Natural killer cell treated with Interleukin-12 subunit alpha and Interleukin-12 subunit beta and Interleukin-15 and Interleukin-18, amount 100 ng/mL, for 72 hours (primary cell): ENCODE data around the gene INPP5D. TPM values are rescaled to one million over a fixed set of nuclear protein-coding genes. Genes with fewer than 3 reads are reported as not detected.
"Not testable (repeated sequence)": the region's sequence is repeated elsewhere in the genome, so short reads cannot be mapped to it uniquely, and the experiment has no call there.

ENCODE experiments used
- ATAC-seq, 2 donors: fragments of 150-1000 bp; cut with Tn5 transposase in 1 of 2; sonication (Bioruptor Pico), chemical (Tn5 transposase) in 1 of 2; 2 replicates each; pipeline ENCODE4 v1.10.0; 2021
- DNase-seq: peaks from one replicate; pipeline ENCODE4 v3.0.0; 2022; ENCODE audit warnings: low spot score
- H3K27ac Mint-ChIP-seq, 2 donors: 1 replicate in 1 of 2; 2 replicates in 1 of 2; pipeline ENCODE4 v1.8.0; 2022; ENCODE audit warnings: mixed read lengths in 2 of 2, mild to moderate bottlenecking in 1 of 2, moderate library complexity in 1 of 2
- H3K27me3 Mint-ChIP-seq, 2 donors: 1 replicate in 1 of 2; 2 replicates in 1 of 2; pipeline ENCODE4 v1.8.0; 2022; ENCODE audit warnings: mixed read lengths in 2 of 2
- H3K36me3 Mint-ChIP-seq: one replicate; pipeline ENCODE4 v1.8.0; 2022; ENCODE audit warnings: mixed read lengths
- H3K4me1 Mint-ChIP-seq, 2 donors: 1 replicate in 1 of 2; 2 replicates in 1 of 2; pipeline ENCODE4 v1.8.0; 2022; ENCODE audit warnings: low read depth in 2 of 2, mixed read lengths in 2 of 2, mild to moderate bottlenecking in 1 of 2
- H3K4me3 Mint-ChIP-seq: one replicate; pipeline ENCODE4 v1.8.0; 2022; ENCODE audit warnings: mixed read lengths
- H3K9me3 Mint-ChIP-seq: 2 replicates; pipeline ENCODE4 v1.8.0; 2022; ENCODE audit warnings: mixed read lengths
- total RNA-seq, 2 donors: library from RNA; stranded (reverse); gene quantifications; one replicate each; pipeline ENCODE4 v1.2.3, GENCODE V29; 2022

INPP5D gene
- total RNA-seq, 2 donors from 2014 or later = 136 to 155 TPM

GRCh38 chr2:233091595-233092375 lies 31.6 kb downstream of the INPP5D start:
- DNase-seq (no peak), ATAC-seq (peak in 1 of 2 donors; percentile 33)
- Mint-ChIP-seq H3K4me1 (peaks cover 59 to 67% of the 10 kb centered on the region in 2 donors), H3K9me3 (no peaks in the 10 kb centered on the region), H3K27me3 (no peaks in the 10 kb centered on the region), H3K27ac (peak overlapping the region in 1 of 2 donors; percentile 94), H3K36me3 (peaks cover 11% of the 10 kb centered on the region), H3K4me3 (peak overlapping the region; percentile 64)

DNA sequence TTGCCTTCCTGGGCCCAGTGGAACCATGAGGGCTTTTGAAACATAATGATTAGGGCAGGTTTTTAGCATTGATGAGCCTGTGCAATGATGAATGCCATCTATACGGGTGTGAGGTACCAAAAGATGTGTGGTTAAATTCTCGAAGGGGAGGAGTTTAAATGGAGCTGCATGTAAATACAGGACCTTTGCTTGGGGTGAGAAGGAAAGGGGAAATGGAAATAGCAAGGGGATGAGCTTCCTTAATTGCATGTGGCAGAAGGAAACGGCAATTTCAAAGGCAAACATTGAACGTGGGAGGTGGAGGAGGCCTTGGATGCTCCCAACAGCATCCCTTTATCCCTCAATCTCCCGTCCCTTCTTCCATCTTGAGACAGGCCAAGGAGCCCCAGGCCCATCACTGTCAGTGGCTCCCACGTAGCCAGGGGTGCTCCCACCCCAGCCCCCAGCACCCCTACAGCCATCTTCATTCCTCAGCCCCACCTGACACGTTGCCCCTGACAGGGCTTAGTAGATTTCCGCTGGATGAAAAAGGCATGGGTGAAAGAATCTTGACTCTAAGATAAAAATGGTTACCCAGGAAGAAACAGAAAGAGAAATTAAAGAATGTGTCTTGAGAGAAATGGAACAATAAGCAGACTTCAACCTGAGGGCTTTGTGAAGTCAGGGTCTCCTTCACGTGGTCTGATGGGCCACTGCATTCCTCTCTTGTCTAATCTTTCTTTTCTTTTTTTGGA lies 32.5 kb downstream of the INPP5D start:
- ATAC-seq (no peak), DNase-seq (no peak)
- Mint-ChIP-seq H3K36me3 (peaks cover 9% of the 10 kb centered on the region), H3K27me3 (no peaks in the 10 kb centered on the region), H3K9me3 (no peaks in the 10 kb centered on the region), H3K4me3 (peak overlapping the region; percentile 64), H3K27ac (peak overlapping the region in 1 of 2 donors; percentile 94), H3K4me1 (peaks cover 62 to 71% of the 10 kb centered on the region in 2 donors)

- DNase-seq = no peak
- ATAC-seq = no peak
- peaks cover 62 to 69% of the 10 kb centered on the region in 2 donors for H3K4me1 Mint-ChIP-seq
- no peaks in the 10 kb centered on the region for H3K27me3 Mint-ChIP-seq
- peaks cover 8% of the 10 kb centered on the region for H3K36me3 Mint-ChIP-seq
- peak overlapping the region in 1 of 2 donors; percentile 94 for H3K27ac Mint-ChIP-seq
- no peaks in the 10 kb centered on the region for H3K9me3 Mint-ChIP-seq
- H3K4me3 Mint-ChIP-seq = peak overlapping the region; percentile 64
These were observed 33.0 kb downstream of the INPP5D start for GRCh38 chr2:233093166-233093448.

DNA sequence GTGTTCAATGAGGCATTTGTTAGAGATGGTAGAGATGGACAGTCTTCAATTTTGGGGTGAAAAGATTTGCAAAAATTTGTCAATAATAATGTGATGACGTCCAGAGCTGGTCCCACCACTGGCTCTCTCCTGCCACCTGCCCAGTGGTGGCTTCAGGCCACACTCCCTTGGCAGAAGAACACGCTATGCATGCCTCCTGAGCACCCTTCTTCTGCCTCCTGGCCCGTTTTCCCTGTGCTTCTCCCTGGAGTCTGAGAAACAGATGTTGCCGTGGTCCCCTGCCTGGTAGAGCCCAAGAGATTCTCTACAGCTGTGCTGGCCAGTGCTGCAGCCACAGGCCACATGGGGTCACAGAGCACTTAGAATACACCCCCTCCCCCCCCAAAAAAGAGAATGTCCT lies 33.6 kb downstream of the INPP5D start:
- ATAC-seq = no peak
- Mint-ChIP-seq H3K4me1 (peaks cover 62 to 69% of the 10 kb centered on the region in 2 donors), H3K27ac (peak overlapping the region in 1 of 2 donors; percentile 94), H3K36me3 (peaks cover 2% of the 10 kb centered on the region), H3K9me3 (no peaks in the 10 kb centered on the region), H3K27me3 (no peaks in the 10 kb centered on the region), H3K4me3 (no peak overlapping the region)
- DNase-seq = no peak

DNA sequence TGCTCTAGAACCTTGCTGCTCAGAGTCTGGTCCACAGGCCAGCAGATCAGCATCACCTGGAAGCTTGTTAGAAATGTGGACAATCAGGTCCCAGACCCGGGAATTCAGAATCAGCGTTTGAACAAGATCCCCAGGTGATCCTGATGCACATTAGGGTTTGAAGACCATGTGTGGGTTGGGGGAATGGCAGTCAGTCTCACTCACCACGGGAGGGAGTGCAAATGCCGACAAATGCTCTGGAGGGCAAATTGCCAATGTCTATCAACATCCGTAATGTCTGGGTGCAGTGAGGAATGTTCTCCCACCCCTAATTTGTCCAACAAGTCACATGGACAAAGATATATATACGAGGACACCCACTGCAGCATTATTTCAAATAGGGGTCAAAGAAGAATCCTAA lies 34.5 kb downstream of the INPP5D start:
- H3K36me3 Mint-ChIP-seq = no peaks in the 10 kb centered on the region

GRCh38 chr2:233096006-233096405 lies 35.9 kb downstream of the INPP5D start:
- no peak overlapping the region for H3K4me3 Mint-ChIP-seq
- H3K27me3 Mint-ChIP-seq = no peaks in the 10 kb centered on the region
- DNase-seq (no peak), ATAC-seq (no peak)
- H3K27ac Mint-ChIP-seq = peak overlapping the region; percentile 34 to 36
- H3K9me3 Mint-ChIP-seq = no peaks in the 10 kb centered on the region
- peaks cover 73 to 75% of the 10 kb centered on the region in 2 donors for H3K4me1 Mint-ChIP-seq
- peaks cover 5% of the 10 kb centered on the region for H3K36me3 Mint-ChIP-seq

More for the DNA sequence above, 34.5 kb downstream of the INPP5D start:
- no peak overlapping the region for H3K4me3 Mint-ChIP-seq
- peak overlapping the region; percentile 56 to 94 for H3K27ac Mint-ChIP-seq
- H3K4me1 Mint-ChIP-seq = peaks cover 62 to 68% of the 10 kb centered on the region in 2 donors
- ATAC-seq (no peak), DNase-seq (no peak)
- no peaks in the 10 kb centered on the region for H3K27me3 Mint-ChIP-seq
- H3K9me3 Mint-ChIP-seq = no peaks in the 10 kb centered on the region

GRCh38 chr2:233098618-233099017 lies 38.5 kb downstream of the INPP5D start:
- no peaks in the 10 kb centered on the region for H3K9me3 Mint-ChIP-seq
- peaks cover 66 to 74% of the 10 kb centered on the region in 2 donors for H3K4me1 Mint-ChIP-seq
- H3K27me3 Mint-ChIP-seq = no peaks in the 10 kb centered on the region
- ATAC-seq (no peak), DNase-seq (no peak)
- H3K4me3 Mint-ChIP-seq = peak overlapping the region; percentile 43
- H3K36me3 Mint-ChIP-seq = peaks cover 9% of the 10 kb centered on the region
- H3K27ac Mint-ChIP-seq = peak overlapping the region; percentile 45 to 58

GRCh38 chr2:233099820-233100191 lies 39.7 kb downstream of the INPP5D start:
- not testable (repeated sequence) for DNase-seq, ATAC-seq, H3K27me3 Mint-ChIP-seq, H3K36me3 Mint-ChIP-seq, H3K9me3 Mint-ChIP-seq
- Mint-ChIP-seq H3K27ac (peak overlapping the region; percentile 88 to 96), H3K4me1 (peaks cover 66 to 78% of the 10 kb centered on the region in 2 donors), H3K4me3 (peak overlapping the region; percentile 86)

- H3K27ac Mint-ChIP-seq = peak overlapping the region; percentile 88 to 96
- no peaks in the 10 kb centered on the region for H3K27me3 Mint-ChIP-seq
- peaks cover 67 to 80% of the 10 kb centered on the region in 2 donors for H3K4me1 Mint-ChIP-seq
- H3K36me3 Mint-ChIP-seq = peaks cover 9% of the 10 kb centered on the region
- ATAC-seq (peak; percentile 92 to 94), DNase-seq (peak; percentile 88)
- peak overlapping the region; percentile 86 for H3K4me3 Mint-ChIP-seq
- no peaks in the 10 kb centered on the region for H3K9me3 Mint-ChIP-seq
These were observed 40.3 kb downstream of the INPP5D start for GRCh38 chr2:233100192-233100998.

GRCh38 chr2:233101141-233101540 lies 41.0 kb downstream of the INPP5D start:
- H3K27ac Mint-ChIP-seq = peak overlapping the region; percentile 88 to 96
- peaks cover 71 to 84% of the 10 kb centered on the region in 2 donors for H3K4me1 Mint-ChIP-seq
- peaks cover 9% of the 10 kb centered on the region for H3K36me3 Mint-ChIP-seq
- DNase-seq (no peak), ATAC-seq (no peak)
- no peaks in the 10 kb centered on the region for H3K27me3 Mint-ChIP-seq
- peak overlapping the region; percentile 86 for H3K4me3 Mint-ChIP-seq
- no peaks in the 10 kb centered on the region for H3K9me3 Mint-ChIP-seq

DNA sequence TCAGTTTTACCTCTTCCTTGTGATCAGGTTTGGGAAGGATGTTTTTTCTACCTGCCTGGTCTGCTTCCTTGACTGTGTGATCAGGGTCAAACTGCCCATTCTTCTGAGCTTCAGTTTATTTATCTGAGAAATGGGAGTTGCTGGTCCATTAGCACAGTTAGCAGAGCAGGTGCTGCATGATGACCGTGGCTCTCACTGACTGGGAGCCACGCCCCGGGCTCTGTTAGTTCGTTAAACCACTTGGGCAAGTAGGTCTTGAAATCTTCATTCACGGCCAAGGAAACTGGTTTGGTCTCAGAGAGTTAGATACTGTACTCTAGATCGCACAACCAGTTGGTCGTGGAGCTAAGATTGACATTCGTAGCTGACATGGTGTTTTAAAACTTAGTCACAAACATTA lies 41.7 kb downstream of the INPP5D start:
- H3K4me1 Mint-ChIP-seq = peaks cover 76 to 87% of the 10 kb centered on the region in 2 donors
- no peaks in the 10 kb centered on the region for H3K9me3 Mint-ChIP-seq
- ATAC-seq (no peak), DNase-seq (no peak)
- no peaks in the 10 kb centered on the region for H3K27me3 Mint-ChIP-seq
- peak overlapping the region; percentile 72 for H3K4me3 Mint-ChIP-seq
- H3K36me3 Mint-ChIP-seq = peaks cover 9% of the 10 kb centered on the region
- H3K27ac Mint-ChIP-seq = peak overlapping the region; percentile 68 to 82

DNA sequence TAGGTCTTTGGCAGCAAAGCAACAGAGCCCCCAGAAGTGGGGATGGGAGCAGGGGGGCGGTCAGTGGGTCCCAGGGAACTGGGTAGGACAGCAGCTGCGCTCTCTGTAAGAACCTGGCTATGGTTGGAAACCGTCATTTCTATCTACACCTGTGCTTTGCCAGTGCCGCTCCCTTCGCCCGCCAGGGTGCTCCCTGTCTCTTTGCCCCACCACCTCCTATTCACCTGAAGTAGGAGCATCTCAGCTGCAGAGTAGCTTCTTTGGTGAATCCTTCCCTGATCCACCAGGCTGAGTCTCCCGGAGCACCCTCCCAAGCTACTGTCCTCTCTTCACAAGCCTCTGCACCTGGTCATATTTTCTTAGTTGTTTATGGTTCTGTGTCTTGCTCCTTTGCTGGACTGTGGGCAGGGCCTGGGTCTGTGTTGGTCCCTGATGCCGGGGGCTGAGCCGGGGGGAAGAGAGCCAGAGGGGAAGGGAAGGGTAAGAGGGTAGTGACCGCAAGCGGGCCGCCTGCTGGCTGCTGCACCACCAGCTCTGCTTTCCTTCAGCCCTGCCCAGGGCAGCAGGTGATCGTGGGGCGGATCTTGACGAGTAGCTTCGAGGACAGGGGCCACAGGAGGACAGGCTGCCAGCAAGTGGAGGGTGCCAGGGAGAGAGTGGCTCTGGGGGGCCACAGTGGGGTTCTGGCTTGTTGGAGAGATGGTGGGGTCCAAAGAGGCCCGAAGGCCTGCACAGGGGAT lies 45.2 kb downstream of the INPP5D start:
- Mint-ChIP-seq H3K36me3 (peaks cover 4% of the 10 kb centered on the region), H3K4me1 (peaks cover 74 to 81% of the 10 kb centered on the region in 2 donors), H3K4me3 (peak overlapping the region; percentile 29), H3K27ac (peak overlapping the region; percentile 44 to 72), H3K9me3 (no peaks in the 10 kb centered on the region), H3K27me3 (no peaks in the 10 kb centered on the region)
- ATAC-seq (no peak), DNase-seq (no peak)

DNA sequence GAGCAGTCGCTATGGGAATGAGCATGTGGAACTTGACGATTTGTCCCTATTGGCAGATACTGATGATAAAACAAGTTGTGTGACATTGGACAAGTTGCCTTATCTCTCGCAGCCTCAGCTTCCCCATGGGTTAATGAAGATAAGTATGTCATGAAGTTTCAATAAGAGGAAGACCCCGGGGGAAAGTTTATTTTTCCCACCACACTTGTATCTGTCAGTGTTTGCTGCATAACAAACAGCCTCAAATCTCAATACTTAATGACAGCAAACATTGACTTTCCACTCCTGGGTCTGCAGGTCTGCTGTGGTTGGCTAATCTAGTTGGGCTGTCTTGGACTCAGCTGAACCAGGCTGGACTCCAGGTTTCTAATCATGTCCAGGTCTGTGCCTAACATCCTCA lies 45.8 kb downstream of the INPP5D start:
- H3K9me3 Mint-ChIP-seq = no peaks in the 10 kb centered on the region
- peak overlapping the region; percentile 29 for H3K4me3 Mint-ChIP-seq
- H3K4me1 Mint-ChIP-seq = peaks cover 68 to 75% of the 10 kb centered on the region in 2 donors
- peaks cover 4% of the 10 kb centered on the region for H3K36me3 Mint-ChIP-seq
- DNase-seq (no peak), ATAC-seq (no peak)
- H3K27me3 Mint-ChIP-seq = no peaks in the 10 kb centered on the region
- peak overlapping the region; percentile 58 to 79 for H3K27ac Mint-ChIP-seq
